ENCODE results near the gene SCN5A. TPM values are rescaled to one million over a fixed set of nuclear protein-coding genes. Genes with fewer than 3 reads are reported as not detected.

Gene SCN5A
- total RNA-seq, 1 donor from 2014 or later, result 3.3 TPM

DNA sequence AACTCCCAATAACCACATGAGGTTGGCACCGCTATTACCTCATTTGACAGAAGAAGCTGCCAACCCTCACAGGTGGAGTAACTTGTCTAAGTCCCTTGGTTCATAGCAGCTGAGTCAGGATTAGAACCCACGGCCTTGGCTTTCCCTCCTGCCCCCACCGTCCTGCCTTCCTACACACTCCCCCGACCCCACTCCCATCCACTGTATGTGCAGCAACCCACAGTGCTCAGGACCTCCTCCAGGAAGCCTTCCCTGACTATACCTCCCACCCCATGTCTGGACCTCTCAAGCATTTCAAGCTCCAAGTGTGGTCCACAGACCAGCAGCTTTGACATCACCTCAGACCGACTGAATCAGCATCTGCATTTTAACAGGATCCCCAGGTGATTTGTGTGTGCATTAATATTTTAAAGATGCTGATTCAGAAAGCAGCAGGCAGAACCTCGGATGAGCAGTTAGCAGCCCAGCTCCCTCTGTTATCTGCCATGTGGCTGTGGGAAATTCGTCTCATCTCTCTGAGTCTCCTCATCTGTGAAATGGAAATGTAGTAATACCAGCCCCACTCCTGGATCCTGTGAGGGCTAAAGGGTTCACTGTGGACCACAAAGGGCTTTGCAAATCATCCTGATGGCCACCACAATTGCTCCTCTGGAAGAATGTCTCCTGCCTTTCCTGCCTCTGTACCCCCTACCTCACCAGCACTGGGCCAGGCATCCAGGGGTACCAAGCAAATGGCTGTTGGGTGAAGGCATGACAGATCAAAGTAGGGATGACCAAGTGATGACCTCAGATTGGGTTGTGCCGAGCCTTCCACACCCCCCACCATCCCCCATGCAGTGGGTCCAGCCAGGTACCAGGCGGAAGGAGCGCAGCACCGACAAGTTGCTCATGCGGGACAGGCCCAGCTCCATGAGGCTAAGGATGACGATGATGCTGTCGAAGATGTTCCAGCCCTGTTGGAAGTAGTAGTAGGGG, 62.7 kb downstream of the SCN5A start:
- Histone ChIP-seq H3K79me2 (ENCODE audit: insufficient read depth, low read length) (no peaks in the 10 kb centered on the region), H3K27me3 (ENCODE audit: insufficient read depth, low read length) (no peaks in the 10 kb centered on the region), H3K4me2 (ENCODE audit: low read length) (no peak overlapping the region), H3K4me3 (ENCODE audit: insufficient read depth, low read depth, low read length) (no peak overlapping the region), H4K20me1 (ENCODE audit: insufficient read depth, low read length) (no peaks in the 10 kb centered on the region), H3K27ac (ENCODE audit: low read depth, low read length) (no peak overlapping the region), H3K36me3 (ENCODE audit: insufficient read depth, low read length) (no peaks in the 10 kb centered on the region), H3K9me3 (ENCODE audit: insufficient read depth, low read depth, low read length) (no peaks in the 10 kb centered on the region), H2AFZ (ENCODE audit: low read depth, low read length) (no peak overlapping the region), H3K9ac (ENCODE audit: low read length) (no peak overlapping the region), H3K4me1 (ENCODE audit: insufficient read depth, low read length) (no peaks in the 10 kb centered on the region)
- H3K9me3 Mint-ChIP-seq (ENCODE audit: unreplicated experiment), result peaks cover 3% of the 10 kb centered on the region
- DNase-seq (ENCODE audit: low read depth) (no peak), FAIRE-seq (no peak)
- no peaks in the 10 kb centered on the region for H3K36me3 Mint-ChIP-seq (ENCODE audit: low read depth, unreplicated experiment)
- H3K4me1 Mint-ChIP-seq (ENCODE audit: low read depth, unreplicated experiment), result no peaks in the 10 kb centered on the region
- no peak overlapping the region for H3K27ac Mint-ChIP-seq (ENCODE audit: unreplicated experiment)
- H3K27me3 Mint-ChIP-seq (ENCODE audit: low read depth, unreplicated experiment), result peaks cover 26% of the 10 kb centered on the region
- TF ChIP-seq EZH2 (IDR thresholded peaks at IDR 0.05; ENCODE audit: insufficient read depth, low read length), result no peak
- H3K4me3 Mint-ChIP-seq (ENCODE audit: unreplicated experiment), result no peak overlapping the region

DNA sequence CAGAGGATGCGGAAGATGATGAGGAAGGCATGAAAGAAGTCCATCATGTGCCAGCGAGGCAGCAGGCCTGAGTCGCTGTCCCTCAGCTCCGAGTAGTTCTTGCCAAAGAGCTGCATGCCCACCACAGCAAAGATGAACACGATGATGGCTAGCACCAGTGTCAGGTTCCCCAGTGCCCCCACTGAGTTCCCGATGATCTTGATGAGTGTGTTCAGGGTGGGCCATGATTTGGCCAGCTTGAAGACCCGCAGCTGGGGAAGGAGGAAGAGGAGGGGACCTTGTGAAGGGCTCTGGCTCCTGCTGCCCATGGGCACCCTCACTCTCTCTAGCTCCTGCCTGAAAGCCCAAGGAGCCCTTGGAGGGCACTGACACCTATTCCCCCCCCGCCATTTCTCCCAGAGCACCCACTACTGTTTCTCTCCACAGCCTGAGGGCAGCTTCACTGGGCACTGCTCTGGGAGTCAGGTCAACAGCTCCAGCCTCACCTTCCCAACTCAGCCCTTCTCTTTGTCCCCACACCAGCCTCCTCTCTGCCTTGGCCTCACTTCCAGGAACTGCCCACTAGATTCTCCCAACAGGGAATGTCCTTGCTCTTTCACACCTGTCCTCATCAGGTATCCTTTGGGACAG, 63.6 kb downstream of the SCN5A start:
- H3K4me2 ChIP-seq (ENCODE audit: low read length), result no peak overlapping the region
- Mint-ChIP-seq H3K27me3 (ENCODE audit: low read depth, unreplicated experiment) (peaks cover 30% of the 10 kb centered on the region), H3K36me3 (ENCODE audit: low read depth, unreplicated experiment) (no peaks in the 10 kb centered on the region), H3K9me3 (ENCODE audit: unreplicated experiment) (peaks cover 3% of the 10 kb centered on the region), H3K4me3 (ENCODE audit: unreplicated experiment) (no peak overlapping the region), H3K27ac (ENCODE audit: unreplicated experiment) (no peak overlapping the region), H3K4me1 (ENCODE audit: low read depth, unreplicated experiment) (no peaks in the 10 kb centered on the region)
- H2AFZ ChIP-seq (ENCODE audit: low read depth, low read length), result no peak overlapping the region
- TF ChIP-seq, protein P1, sequence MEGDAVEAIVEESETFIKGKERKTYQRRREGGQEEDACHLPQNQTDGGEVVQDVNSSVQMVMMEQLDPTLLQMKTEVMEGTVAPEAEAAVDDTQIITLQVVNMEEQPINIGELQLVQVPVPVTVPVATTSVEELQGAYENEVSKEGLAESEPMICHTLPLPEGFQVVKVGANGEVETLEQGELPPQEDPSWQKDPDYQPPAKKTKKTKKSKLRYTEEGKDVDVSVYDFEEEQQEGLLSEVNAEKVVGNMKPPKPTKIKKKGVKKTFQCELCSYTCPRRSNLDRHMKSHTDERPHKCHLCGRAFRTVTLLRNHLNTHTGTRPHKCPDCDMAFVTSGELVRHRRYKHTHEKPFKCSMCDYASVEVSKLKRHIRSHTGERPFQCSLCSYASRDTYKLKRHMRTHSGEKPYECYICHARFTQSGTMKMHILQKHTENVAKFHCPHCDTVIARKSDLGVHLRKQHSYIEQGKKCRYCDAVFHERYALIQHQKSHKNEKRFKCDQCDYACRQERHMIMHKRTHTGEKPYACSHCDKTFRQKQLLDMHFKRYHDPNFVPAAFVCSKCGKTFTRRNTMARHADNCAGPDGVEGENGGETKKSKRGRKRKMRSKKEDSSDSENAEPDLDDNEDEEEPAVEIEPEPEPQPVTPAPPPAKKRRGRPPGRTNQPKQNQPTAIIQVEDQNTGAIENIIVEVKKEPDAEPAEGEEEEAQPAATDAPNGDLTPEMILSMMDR (IDR thresholded peaks at IDR 0.05; ENCODE audit: insufficient read depth, low read depth, low read length), result no peak
- no peak overlapping the region for H3K9ac ChIP-seq (ENCODE audit: low read length)
- H3K9me3 ChIP-seq (ENCODE audit: insufficient read depth, low read depth, low read length), result no peaks in the 10 kb centered on the region
- H3K4me1 ChIP-seq (ENCODE audit: insufficient read depth, low read length), result no peaks in the 10 kb centered on the region
- no peaks in the 10 kb centered on the region for H4K20me1 ChIP-seq (ENCODE audit: insufficient read depth, low read length)
- H3K4me3 ChIP-seq (ENCODE audit: insufficient read depth, low read depth, low read length), result no peak overlapping the region
- no peak for DNase-seq (ENCODE audit: low read depth)
- no peaks in the 10 kb centered on the region for H3K27me3 ChIP-seq (ENCODE audit: insufficient read depth, low read length)
- H3K36me3 ChIP-seq (ENCODE audit: insufficient read depth, low read length), result no peaks in the 10 kb centered on the region
- FAIRE-seq, result no peak
- no peaks in the 10 kb centered on the region for H3K79me2 ChIP-seq (ENCODE audit: insufficient read depth, low read length)
- no peak overlapping the region for H3K27ac ChIP-seq (ENCODE audit: low read depth, low read length)

GRCh38 chr3:38583688-38584087, 65.8 kb downstream of the SCN5A start:
- Histone ChIP-seq H3K79me2 (ENCODE audit: insufficient read depth, low read length) (no peaks in the 10 kb centered on the region), H3K27ac (ENCODE audit: low read depth, low read length) (no peak overlapping the region), H3K27me3 (ENCODE audit: insufficient read depth, low read length) (no peaks in the 10 kb centered on the region), H4K20me1 (ENCODE audit: insufficient read depth, low read length) (no peaks in the 10 kb centered on the region), H3K4me1 (ENCODE audit: insufficient read depth, low read length) (no peaks in the 10 kb centered on the region), H3K4me2 (ENCODE audit: low read length) (no peak overlapping the region), H2AFZ (ENCODE audit: low read depth, low read length) (no peak overlapping the region), H3K36me3 (ENCODE audit: insufficient read depth, low read length) (no peaks in the 10 kb centered on the region), H3K9ac (ENCODE audit: low read length) (no peak overlapping the region), H3K4me3 (ENCODE audit: insufficient read depth, low read depth, low read length) (no peak overlapping the region), H3K9me3 (ENCODE audit: insufficient read depth, low read depth, low read length) (no peaks in the 10 kb centered on the region)
- FAIRE-seq (no peak), DNase-seq (ENCODE audit: low read depth) (no peak)
- Mint-ChIP-seq H3K27me3 (ENCODE audit: low read depth, unreplicated experiment) (peaks cover 17% of the 10 kb centered on the region), H3K4me1 (ENCODE audit: low read depth, unreplicated experiment) (no peaks in the 10 kb centered on the region), H3K4me3 (ENCODE audit: unreplicated experiment) (no peak overlapping the region), H3K27ac (ENCODE audit: unreplicated experiment) (no peak overlapping the region), H3K36me3 (ENCODE audit: low read depth, unreplicated experiment) (no peaks in the 10 kb centered on the region), H3K9me3 (ENCODE audit: unreplicated experiment) (no peaks in the 10 kb centered on the region)
- TF ChIP-seq, protein P1 (IDR thresholded peaks at IDR 0.05; ENCODE audit: insufficient read depth, low read depth, low read length), result no peak
- no peak for TF ChIP-seq EZH2 (IDR thresholded peaks at IDR 0.05; ENCODE audit: insufficient read depth, low read length)
